Kidney epithelial cell (primary cell): ENCODE results near the gene CCDC124. TPM values are rescaled to one million over a fixed set of nuclear protein-coding genes. Genes with fewer than 3 reads are reported as not detected.

Experiments used
- DNase-seq: peaks from one replicate; pipeline ENCODE4 v3.0.0-alpha.2; 2010; ENCODE audit warnings: low read depth
- H3K27me3 ChIP-seq: 2 replicates; pipeline ENCODE4 v1.6.0; 2011; ENCODE audit warnings: low read length; ENCODE audit not compliant: control insufficient read depth, insufficient read depth
- H3K36me3 ChIP-seq: 2 replicates; pipeline ENCODE4 v1.5.1; 2011; ENCODE audit warnings: low read length; ENCODE audit not compliant: control insufficient read depth, insufficient read depth
- H3K4me3 ChIP-seq: 2 replicates; pipeline ENCODE4 v1.5.1; 2011; ENCODE audit warnings: low read depth, mild to moderate bottlenecking, control low read depth, low read length
- total RNA-seq: library from RNA; depleted of rRNA; stranded (reverse); fragments of >200 nt; gene quantifications from 2 replicates; pipeline ENCODE4 v1.2.3, GENCODE V29; 2015
- TF ChIP-seq, protein P1 (sequence below): IDR thresholded peaks from 2 replicates; pipeline ENCODE4 v1.5.1; 2011; ENCODE audit warnings: mild to moderate bottlenecking, moderate library complexity, low read length, control low read depth, inconsistent platforms; ENCODE audit not compliant: insufficient read depth, poor library complexity, severe bottlenecking

Gene CCDC124
- total RNA-seq, 1 donor from 2014 or later = 104 TPM

DNA sequence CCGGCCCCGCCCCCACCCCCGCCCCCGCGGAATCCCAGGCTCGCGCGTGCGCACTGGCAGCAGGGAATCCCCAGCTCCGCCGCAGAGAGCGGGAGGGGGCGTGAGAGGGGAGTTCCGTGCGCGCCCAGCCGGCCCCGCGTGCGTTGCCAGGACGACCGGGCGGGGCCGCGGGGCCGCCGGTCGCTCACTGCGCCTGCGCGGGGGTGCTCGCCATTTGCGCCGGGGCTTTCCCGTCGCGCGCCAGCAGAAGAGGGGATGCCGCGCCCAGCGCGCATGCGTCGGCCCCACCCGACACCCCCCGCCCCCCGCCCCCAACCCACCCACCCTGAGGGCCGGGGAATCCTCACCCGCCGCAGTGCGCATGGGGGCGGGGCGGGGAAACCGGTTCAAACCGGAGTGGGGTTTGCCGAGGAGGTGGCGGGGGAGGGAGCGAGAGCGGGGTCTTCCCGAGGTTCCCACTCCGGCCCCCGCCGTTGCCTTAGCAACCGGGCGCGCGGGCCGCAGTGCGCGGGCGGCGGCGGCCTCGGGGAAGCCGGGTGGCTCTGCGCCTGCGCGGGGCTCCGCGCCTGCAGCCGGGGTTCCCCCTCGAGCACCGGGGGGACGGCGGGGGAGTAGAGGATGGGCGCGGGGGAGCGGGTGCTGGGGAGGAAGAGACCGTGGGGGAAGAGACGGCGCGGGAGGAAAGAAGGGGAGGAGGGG lies 15.1 kb downstream of the CCDC124 start:
- DNase-seq = peak; percentile 55
- peak overlapping the region; percentile 45 for H3K4me3 ChIP-seq
- TF ChIP-seq, protein P1, sequence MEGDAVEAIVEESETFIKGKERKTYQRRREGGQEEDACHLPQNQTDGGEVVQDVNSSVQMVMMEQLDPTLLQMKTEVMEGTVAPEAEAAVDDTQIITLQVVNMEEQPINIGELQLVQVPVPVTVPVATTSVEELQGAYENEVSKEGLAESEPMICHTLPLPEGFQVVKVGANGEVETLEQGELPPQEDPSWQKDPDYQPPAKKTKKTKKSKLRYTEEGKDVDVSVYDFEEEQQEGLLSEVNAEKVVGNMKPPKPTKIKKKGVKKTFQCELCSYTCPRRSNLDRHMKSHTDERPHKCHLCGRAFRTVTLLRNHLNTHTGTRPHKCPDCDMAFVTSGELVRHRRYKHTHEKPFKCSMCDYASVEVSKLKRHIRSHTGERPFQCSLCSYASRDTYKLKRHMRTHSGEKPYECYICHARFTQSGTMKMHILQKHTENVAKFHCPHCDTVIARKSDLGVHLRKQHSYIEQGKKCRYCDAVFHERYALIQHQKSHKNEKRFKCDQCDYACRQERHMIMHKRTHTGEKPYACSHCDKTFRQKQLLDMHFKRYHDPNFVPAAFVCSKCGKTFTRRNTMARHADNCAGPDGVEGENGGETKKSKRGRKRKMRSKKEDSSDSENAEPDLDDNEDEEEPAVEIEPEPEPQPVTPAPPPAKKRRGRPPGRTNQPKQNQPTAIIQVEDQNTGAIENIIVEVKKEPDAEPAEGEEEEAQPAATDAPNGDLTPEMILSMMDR = no peak
- peaks cover 45% of the 10 kb centered on the region for H3K27me3 ChIP-seq
- H3K36me3 ChIP-seq = no peaks in the 10 kb centered on the region

DNA sequence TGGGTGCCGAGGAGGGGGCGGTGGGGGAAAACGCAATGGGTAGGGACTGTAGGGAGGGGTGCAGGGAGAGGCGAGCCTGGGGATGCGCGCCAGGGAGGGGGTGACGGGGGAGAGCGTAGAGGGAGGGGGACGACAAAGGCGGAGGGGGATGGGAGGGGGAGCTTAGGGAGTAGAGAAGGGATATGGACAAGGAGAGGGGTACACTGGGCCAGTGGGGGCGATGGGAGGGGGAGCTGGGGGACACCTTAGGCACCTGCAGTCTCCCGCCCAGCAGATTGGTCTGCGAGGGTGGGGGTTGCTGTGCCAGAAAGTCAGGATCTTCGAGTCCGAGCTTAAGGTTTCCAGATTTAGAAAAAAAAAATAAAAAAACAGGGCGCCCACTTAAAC lies 15.7 kb downstream of the CCDC124 start:
- Histone ChIP-seq H3K27me3 (peaks cover 50% of the 10 kb centered on the region), H3K4me3 (peak overlapping the region; percentile 45), H3K36me3 (no peaks in the 10 kb centered on the region)
- TF ChIP-seq, protein P1 = no peak
- no peak for DNase-seq

DNA sequence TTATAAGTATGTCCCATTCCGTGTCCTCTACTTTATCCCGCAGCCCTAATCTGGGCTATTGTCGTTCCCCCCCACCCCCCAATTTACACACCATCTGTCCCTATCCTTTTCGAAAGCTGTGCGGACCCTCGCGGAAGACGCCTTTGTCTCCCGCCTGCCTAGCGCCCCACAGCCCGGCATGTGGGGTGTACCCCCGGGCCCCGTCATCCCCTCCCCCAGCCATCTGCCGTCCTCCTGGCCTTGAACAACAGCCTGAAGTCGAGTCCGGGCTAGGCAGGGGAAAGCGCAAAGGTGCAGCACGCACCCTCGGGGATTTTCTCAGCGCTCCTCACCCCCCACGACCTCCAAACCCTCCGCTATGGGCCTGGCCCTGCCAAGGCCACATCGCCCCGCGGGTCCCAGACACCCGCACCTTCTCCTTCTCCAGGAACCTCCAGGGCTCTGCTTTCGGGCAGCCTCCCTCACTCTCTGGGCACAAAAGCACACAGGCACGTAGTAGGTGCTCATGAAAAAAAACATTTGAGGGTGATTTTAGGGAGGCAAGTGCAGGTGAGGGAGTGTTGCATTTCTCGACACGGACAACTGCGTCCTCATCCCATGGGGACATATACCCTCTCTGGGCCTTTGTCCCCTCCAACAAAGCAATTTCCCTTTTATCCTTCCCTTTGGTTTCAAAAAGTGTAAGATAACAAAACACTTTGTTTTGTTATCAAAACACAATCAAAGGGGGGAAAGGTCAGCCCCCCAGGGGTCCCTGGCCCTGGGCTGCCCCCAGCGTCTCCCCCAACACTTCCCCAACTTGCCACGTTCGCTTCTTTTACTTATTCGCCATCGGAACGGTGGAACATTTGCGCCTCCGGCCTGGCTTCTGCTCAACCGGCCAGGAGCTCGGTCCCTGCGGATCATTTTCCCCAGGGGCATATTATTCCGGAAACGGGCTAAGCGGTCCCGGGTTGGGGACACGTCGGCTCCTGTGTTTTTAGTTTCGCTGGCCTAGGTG lies 16.4 kb downstream of the CCDC124 start:
- H3K36me3 ChIP-seq = no peaks in the 10 kb centered on the region
- peaks cover 57% of the 10 kb centered on the region for H3K27me3 ChIP-seq
- no peak for DNase-seq
- TF ChIP-seq, protein P1 = no peak
- no peak overlapping the region for H3K4me3 ChIP-seq

DNA sequence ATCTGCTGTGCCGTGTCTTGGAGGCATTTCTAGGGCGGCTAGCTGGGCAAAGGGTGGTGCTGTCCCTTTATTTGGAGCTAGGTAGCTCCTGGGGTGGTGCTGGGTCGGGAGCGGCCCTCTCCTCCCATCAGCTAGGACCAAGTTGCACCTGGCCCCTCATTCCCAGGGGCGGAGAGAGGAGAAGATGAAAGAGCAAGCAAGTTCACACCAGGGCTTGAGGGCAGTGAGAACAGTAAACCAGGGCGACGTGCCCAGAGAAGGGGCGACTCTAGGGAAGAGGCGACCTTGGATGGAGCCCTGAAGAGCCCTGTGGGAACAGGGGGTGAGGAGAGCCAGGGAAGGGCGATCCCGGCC lies 17.1 kb downstream of the CCDC124 start:
- TF ChIP-seq, protein P1 = no peak
- no peak overlapping the region for H3K4me3 ChIP-seq
- DNase-seq = no peak
- no peaks in the 10 kb centered on the region for H3K36me3 ChIP-seq
- H3K27me3 ChIP-seq = peaks cover 57% of the 10 kb centered on the region

DNA sequence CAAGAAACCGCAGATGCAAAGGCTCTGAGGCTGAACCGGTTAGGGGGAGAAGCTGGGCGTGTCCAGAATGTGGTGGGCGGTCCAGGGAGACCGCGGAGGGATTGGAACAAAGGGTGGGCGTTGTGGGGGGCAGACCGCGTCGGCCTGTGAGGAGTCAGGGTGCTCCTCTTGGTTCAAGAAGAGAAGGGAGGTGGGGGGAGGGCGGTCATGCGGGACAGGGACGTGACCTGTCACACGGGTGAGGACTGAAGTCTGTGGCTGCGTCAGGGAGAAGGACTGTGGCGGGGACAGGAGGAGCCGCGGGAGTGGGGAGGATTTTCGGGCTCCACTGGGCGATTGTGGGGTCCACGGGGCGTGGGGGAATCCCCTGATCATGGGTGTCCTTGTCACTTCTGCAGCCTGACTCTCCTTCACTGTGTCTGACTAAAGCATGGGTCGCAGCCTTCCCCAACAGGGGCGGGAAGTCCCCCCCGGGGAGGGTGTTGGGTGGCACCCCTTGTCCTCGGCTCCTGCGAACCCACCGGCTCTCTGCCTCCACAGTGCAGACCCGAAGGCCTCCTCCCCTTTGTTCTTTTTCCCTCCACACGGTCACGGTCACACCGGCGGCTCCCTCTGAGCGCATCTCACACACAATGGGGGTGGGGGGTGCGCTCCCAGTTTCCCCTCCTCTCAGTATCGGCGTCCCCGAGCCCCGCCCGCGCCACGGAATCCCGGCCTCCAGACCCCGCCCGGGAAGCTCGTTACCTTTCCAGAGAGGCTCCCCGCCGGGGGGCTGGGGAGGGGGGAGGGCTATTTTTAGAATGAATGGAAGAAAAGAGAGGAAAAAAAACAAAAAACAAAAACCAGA lies 17.7 kb downstream of the CCDC124 start:
- Histone ChIP-seq H3K4me3 (no peak overlapping the region), H3K27me3 (peaks cover 57% of the 10 kb centered on the region), H3K36me3 (no peaks in the 10 kb centered on the region)
- DNase-seq = no peak
- TF ChIP-seq, protein P1 = no peak
